Neutrophil (primary cell): Measurements from ENCODE around the gene UVRAG.

ENCODE experiments used
- H3K27ac ChIP-seq: fragments of 200-600 bp; sonication (generic); 2 replicates; pipeline ENCODE4 v1.5.1; 2016; ENCODE audit warnings: mild to moderate bottlenecking, moderate library complexity
- H3K27me3 ChIP-seq: fragments of 200-600 bp; sonication (generic); 2 replicates; pipeline ENCODE4 v1.6.0; 2016; ENCODE audit warnings: mild to moderate bottlenecking
- H3K36me3 ChIP-seq: fragments of 200-600 bp; sonication (generic); 2 replicates; pipeline ENCODE4 v1.5.1; 2017
- H3K4me1 ChIP-seq, 2 experiments: fragments of 200-600 bp in 1 of 2; sonication (generic) in 1 of 2; 1 replicate in 1 of 2; 2 replicates in 1 of 2; pipeline versions ENCODE4 v1.5.1 to v1.6.1; 2013 to 2016; ENCODE audit warnings: low read depth in 1 of 2, low read length in 1 of 2, mild to moderate bottlenecking in 1 of 2, moderate library complexity in 1 of 2; ENCODE audit not compliant: control insufficient read depth in 1 of 2, insufficient read depth in 1 of 2
- H3K4me3 ChIP-seq, 2 experiments: fragments of 200-600 bp in 1 of 2; sonication (generic) in 1 of 2; 1 replicate in 1 of 2; 2 replicates in 1 of 2; pipeline ENCODE4 v1.5.1; 2013 to 2016; ENCODE audit warnings: low read depth in 1 of 2, low read length in 1 of 2, mild to moderate bottlenecking in 1 of 2, moderate library complexity in 1 of 2
- H3K9me3 ChIP-seq: fragments of 200-600 bp; sonication (generic); 2 replicates; pipeline ENCODE4 v1.5.1; 2016
- TF ChIP-seq, protein P1 (sequence below): fragments of 200-600 bp; sonication (generic); IDR thresholded peaks from 2 replicates; pipeline ENCODE4 v1.5.1; 2016; ENCODE audit warnings: antibody characterized with exemption

The UVRAG gene

DNA sequence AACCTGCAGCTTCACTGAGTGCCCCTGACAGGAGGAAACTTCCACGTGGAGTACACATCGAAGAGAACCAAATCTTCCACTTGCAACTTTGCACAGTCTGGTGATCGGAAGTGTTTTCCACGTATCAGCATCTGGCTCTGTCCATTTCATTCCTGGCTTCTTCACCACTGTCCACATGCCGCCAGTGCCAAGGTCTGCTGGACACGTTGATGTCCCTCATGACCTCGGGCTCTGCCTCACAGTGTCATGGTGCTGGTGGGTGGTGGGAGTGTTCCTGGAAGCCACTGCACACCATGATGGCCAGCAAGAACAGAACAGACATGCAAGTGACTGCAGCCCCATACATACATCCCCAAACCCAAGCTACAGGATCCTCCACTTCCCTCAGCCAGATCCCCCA lies 342.9 kb downstream of the UVRAG start:
- Histone ChIP-seq H3K9me3 (no peaks in the 10 kb centered on the region), H3K4me3 (no peak overlapping the region), H3K27me3 (peaks cover 22% of the 10 kb centered on the region), H3K27ac (no peak overlapping the region), H3K4me1 (no peaks in the 10 kb centered on the region), H3K36me3 (no peaks in the 10 kb centered on the region)
- TF ChIP-seq, protein P1, sequence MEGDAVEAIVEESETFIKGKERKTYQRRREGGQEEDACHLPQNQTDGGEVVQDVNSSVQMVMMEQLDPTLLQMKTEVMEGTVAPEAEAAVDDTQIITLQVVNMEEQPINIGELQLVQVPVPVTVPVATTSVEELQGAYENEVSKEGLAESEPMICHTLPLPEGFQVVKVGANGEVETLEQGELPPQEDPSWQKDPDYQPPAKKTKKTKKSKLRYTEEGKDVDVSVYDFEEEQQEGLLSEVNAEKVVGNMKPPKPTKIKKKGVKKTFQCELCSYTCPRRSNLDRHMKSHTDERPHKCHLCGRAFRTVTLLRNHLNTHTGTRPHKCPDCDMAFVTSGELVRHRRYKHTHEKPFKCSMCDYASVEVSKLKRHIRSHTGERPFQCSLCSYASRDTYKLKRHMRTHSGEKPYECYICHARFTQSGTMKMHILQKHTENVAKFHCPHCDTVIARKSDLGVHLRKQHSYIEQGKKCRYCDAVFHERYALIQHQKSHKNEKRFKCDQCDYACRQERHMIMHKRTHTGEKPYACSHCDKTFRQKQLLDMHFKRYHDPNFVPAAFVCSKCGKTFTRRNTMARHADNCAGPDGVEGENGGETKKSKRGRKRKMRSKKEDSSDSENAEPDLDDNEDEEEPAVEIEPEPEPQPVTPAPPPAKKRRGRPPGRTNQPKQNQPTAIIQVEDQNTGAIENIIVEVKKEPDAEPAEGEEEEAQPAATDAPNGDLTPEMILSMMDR: no peak

DNA sequence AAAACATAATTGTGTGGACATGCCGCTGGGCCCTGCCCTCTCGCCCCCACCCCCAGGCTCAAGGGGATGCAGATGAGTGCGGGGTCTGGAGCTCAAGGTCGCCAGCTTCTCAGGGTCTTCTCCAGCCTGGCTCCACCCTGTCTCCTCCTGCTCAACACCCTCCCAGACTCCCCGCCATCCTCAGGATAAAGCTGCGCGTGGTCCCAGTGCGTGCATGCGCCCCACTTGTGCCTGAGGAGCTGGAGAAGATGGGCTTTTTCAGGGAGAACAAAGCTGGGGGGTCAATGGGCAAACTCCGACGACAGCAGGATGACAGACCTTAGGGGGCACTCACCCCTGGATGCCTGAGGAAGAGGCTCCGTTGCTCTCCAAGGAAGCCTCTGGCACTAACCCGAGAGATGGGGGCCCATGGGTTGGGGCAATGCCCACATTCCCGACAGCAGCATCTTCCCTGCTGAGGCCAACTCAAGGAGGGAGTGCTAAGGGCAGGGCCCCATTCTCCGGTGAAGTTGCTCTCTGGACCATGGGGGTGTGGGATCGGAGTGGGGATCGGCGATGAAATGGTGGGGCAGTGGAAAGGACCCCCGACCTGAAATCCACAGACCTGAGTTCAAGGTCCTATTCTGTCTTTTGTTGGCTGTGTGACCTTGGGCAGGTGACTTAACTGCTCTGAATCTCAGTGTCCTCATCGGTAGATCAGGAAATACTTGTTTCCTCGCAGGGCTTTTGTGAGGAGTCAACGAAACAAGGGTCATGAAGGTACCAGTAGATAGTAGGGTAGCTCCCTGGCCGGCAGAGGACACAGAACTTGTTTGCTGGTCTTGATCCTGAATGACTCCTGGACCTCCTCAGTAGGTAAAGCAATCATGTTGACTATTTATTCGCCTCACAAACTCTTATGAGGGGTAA lies 343.6 kb downstream of the UVRAG start:
- TF ChIP-seq, protein P1: no peak
- Histone ChIP-seq H3K4me1 (no peaks in the 10 kb centered on the region), H3K27me3 (peaks cover 15% of the 10 kb centered on the region), H3K36me3 (no peaks in the 10 kb centered on the region), H3K27ac (no peak overlapping the region), H3K9me3 (no peaks in the 10 kb centered on the region), H3K4me3 (no peak overlapping the region)

DNA sequence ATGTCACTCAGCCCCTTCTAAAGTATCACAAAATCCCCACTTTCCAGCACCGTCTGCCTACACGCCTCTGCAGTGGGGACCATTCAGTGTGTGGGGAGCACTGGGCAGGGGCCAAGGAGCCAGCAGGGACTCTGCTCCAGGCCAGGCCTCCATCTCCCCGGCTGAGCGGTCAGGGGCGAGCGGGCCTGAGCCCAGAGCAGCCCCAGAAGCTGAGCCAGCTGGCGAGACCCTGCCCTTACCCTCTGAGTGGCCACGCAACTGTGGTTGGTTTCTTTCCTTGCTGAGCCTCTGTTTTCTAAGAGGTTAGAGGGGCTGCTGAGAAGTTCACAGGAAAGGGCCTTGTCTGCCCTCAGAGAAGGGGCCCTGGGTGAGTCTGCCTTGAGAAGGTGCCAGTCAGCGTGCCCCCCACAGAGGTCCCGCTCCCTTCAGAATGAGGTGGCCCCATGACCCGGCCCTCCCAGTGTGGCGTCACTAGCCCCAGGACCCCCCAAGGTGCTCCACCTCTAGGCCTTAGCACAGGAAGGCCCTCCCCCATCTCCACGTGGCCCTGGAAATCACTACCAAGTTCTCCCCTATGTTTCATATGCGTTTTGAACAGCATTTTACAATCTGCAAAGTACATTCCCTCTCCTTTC lies 344.4 kb downstream of the UVRAG start:
- H3K27me3 ChIP-seq: peaks cover 8% of the 10 kb centered on the region
- TF ChIP-seq, protein P1: no peak

DNA sequence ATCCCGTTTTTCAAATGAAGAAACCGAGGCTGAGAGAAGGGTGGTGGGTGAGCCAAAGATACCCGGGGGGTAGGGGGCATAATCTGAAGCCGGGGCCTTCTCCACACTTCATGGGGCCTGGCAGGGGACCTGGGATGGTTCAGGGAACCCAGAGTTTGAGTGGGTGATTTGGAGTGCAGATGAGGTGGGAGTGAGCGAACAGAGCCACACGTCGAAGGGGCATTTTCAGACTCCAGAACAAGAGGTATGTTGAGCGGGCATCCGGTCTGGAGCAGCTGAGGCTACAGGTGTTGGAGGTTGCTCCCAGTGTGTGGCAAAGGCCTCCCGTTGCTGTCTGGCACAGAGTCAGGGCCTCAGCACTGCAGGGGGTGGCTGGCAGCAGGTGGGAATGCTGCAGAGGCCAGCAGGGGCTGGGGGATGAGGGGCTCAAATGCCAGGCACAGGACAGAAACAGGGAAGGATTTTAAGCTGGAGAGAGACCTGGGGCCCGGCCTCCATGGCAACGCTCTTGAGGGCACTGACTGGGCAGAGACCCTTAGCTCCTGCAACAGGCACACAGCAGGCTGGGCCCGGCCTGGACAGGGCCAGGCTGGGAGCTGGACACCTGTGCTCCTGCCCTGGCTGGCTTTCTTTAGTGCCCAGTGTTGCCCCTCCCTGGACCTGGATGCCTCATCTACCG lies 345.1 kb downstream of the UVRAG start:
- H3K27me3 ChIP-seq: peaks cover 6% of the 10 kb centered on the region
- TF ChIP-seq, protein P1: no peak

More for the DNA sequence above, 344.4 kb downstream of the UVRAG start:
- H3K27ac ChIP-seq: no peak overlapping the region
- H3K4me3 ChIP-seq: no peak overlapping the region
- H3K4me1 ChIP-seq: no peaks in the 10 kb centered on the region
- no peaks in the 10 kb centered on the region for H3K36me3 ChIP-seq
- H3K9me3 ChIP-seq: no peaks in the 10 kb centered on the region

DNA sequence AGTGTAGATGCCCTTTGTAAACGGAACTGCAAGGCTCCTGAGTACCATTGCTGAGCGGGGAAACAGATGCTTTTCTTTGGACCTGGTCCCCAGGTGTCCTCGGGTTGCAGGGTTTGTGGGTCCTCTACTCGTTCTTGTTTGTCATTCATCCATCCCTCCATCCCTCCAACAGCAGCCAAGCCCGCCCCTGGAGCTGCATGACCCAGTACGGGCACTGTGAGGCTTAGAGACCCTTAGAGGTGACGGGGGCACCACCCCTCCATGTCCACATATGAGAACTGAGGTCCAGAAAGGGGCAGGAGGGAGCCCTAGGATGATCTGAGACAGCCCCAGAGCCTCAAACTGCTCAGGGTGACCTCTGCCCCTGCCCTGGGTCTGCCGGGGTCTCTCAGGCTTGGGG lies 345.8 kb downstream of the UVRAG start:
- no peak overlapping the region for H3K27ac ChIP-seq
- H3K36me3 ChIP-seq: no peaks in the 10 kb centered on the region
- H3K4me1 ChIP-seq: no peaks in the 10 kb centered on the region
- no peaks in the 10 kb centered on the region for H3K9me3 ChIP-seq
- TF ChIP-seq, protein P1: no peak
- H3K27me3 ChIP-seq: peaks cover 6% of the 10 kb centered on the region
- H3K4me3 ChIP-seq: no peak overlapping the region

More for the DNA sequence above, 345.1 kb downstream of the UVRAG start:
- Histone ChIP-seq H3K36me3 (no peaks in the 10 kb centered on the region), H3K9me3 (no peaks in the 10 kb centered on the region), H3K4me3 (no peak overlapping the region), H3K4me1 (no peaks in the 10 kb centered on the region), H3K27ac (no peak overlapping the region)
